ENCODE results near the gene ECT2. TPM values are rescaled to one million over a fixed set of nuclear protein-coding genes. Genes with fewer than 3 reads are reported as not detected.

ECT2 gene
- total RNA-seq, 2 donors from 2014 or later: 90.3 to 141 TPM

DNA sequence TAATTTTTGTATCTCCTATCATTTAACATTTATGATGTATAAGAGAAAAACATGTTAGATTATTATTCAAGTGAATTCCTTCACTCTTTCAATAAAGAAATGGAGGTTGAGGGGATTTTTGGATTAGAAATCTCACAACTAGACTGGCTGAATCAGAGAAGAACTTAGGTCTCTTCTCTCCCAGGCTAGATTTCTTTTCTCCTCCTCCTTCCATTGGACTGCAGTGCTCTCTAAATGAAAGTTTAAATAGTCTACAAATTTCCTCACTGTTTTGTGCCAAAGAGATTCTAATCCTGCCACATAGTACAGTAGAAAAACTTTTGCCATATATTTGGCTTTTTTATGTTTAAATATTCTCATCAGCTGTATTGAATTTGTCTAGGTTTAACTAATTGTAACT is 65.8 kb downstream of the ECT2 start:
- no peaks in the 10 kb centered on the region for H3K4me1 ChIP-seq (ENCODE audit: control insufficient read depth, insufficient read depth, low read length)
- H3K36me3 Mint-ChIP-seq (ENCODE audit: low read depth): peaks cover 26% of the 10 kb centered on the region
- no peak overlapping the region for H3K27ac Mint-ChIP-seq
- H3K36me3 ChIP-seq (ENCODE audit: control insufficient read depth, insufficient read depth, low read length): peaks cover 60% of the 10 kb centered on the region
- no peaks in the 10 kb centered on the region for H3K9me3 Mint-ChIP-seq
- no peaks in the 10 kb centered on the region for H3K27me3 Mint-ChIP-seq (ENCODE audit: insufficient read depth)
- H3K27me3 ChIP-seq (ENCODE audit: control insufficient read depth, insufficient read depth, low read length, poor library complexity, severe bottlenecking): no peaks in the 10 kb centered on the region
- no peak overlapping the region for H3K9ac ChIP-seq (ENCODE audit: extremely low read depth, low read length, poor library complexity, severe bottlenecking)
- H3K9me3 ChIP-seq (ENCODE audit: control insufficient read depth, low read length): peaks cover 8% of the 10 kb centered on the region
- no peak for DNase-seq
- no peak overlapping the region for H3K4me3 Mint-ChIP-seq
- no peak overlapping the region for H3K27ac ChIP-seq (ENCODE audit: low read depth, low read length)
- TF ChIP-seq, protein P1, sequence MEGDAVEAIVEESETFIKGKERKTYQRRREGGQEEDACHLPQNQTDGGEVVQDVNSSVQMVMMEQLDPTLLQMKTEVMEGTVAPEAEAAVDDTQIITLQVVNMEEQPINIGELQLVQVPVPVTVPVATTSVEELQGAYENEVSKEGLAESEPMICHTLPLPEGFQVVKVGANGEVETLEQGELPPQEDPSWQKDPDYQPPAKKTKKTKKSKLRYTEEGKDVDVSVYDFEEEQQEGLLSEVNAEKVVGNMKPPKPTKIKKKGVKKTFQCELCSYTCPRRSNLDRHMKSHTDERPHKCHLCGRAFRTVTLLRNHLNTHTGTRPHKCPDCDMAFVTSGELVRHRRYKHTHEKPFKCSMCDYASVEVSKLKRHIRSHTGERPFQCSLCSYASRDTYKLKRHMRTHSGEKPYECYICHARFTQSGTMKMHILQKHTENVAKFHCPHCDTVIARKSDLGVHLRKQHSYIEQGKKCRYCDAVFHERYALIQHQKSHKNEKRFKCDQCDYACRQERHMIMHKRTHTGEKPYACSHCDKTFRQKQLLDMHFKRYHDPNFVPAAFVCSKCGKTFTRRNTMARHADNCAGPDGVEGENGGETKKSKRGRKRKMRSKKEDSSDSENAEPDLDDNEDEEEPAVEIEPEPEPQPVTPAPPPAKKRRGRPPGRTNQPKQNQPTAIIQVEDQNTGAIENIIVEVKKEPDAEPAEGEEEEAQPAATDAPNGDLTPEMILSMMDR (conservative IDR thresholded peaks at IDR 0.05): no peak
- no peak overlapping the region for H3K4me3 ChIP-seq (ENCODE audit: low read length)
- peaks cover 11% of the 10 kb centered on the region for H3K4me1 Mint-ChIP-seq

DNA sequence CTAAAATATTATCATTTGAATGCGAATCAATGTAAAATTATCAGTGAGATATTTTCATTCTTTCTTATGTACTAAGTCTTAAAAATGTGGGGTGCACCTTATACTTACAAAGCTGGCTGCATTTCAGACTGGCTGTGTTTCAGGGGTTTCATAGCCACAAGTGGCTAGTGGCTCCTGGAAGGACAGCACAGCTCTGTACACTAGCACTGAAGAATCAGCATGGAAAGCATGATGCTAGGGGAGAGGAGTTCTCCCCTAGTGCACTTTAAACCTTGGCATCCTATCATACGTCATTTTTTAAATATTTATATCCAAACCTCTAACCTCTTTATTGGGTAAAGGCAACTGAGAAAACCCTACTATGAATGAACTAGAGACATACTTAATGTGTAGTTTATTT is 66.4 kb downstream of the ECT2 start:
- Mint-ChIP-seq H3K9me3 (no peaks in the 10 kb centered on the region), H3K4me1 (peaks cover 11% of the 10 kb centered on the region), H3K27me3 (ENCODE audit: insufficient read depth) (no peaks in the 10 kb centered on the region), H3K4me3 (no peak overlapping the region), H3K36me3 (ENCODE audit: low read depth) (peaks cover 32% of the 10 kb centered on the region), H3K27ac (no peak overlapping the region)
- Histone ChIP-seq H3K36me3 (ENCODE audit: control insufficient read depth, insufficient read depth, low read length) (peaks cover 62% of the 10 kb centered on the region), H3K4me1 (ENCODE audit: control insufficient read depth, insufficient read depth, low read length) (no peaks in the 10 kb centered on the region), H3K4me3 (ENCODE audit: low read length) (no peak overlapping the region), H3K27ac (ENCODE audit: low read depth, low read length) (no peak overlapping the region), H3K9ac (ENCODE audit: extremely low read depth, low read length, poor library complexity, severe bottlenecking) (no peak overlapping the region), H3K9me3 (ENCODE audit: control insufficient read depth, low read length) (peaks cover 15% of the 10 kb centered on the region), H3K27me3 (ENCODE audit: control insufficient read depth, insufficient read depth, low read length, poor library complexity, severe bottlenecking) (no peaks in the 10 kb centered on the region)
- no CpG with 5 or more reads among the region's 2 CpGs for WGBS, 2 experiments (ENCODE audit: insufficient coverage in 1 of 2, insufficient read length in 1 of 2)
- no peak for DNase-seq
- TF ChIP-seq, protein P1 (conservative IDR thresholded peaks at IDR 0.05): no peak

DNA sequence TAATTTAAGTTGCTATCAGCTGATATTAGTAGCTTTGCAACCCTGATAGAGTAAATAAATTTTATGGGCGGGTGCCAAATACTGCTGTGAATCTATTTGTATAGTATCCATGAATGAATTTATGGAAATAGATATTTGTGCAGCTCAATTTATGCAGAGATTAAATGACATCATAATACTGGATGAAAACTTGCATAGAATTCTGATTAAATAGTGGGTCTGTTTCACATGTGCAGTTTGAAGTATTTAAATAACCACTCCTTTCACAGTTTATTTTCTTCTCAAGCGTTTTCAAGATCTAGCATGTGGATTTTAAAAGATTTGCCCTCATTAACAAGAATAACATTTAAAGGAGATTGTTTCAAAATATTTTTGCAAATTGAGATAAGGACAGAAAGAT is 70.0 kb downstream of the ECT2 start:
- Histone ChIP-seq H3K27ac (ENCODE audit: low read depth, low read length) (no peak overlapping the region), H3K27me3 (ENCODE audit: control insufficient read depth, insufficient read depth, low read length, poor library complexity, severe bottlenecking) (no peaks in the 10 kb centered on the region), H3K4me1 (ENCODE audit: control insufficient read depth, insufficient read depth, low read length) (no peaks in the 10 kb centered on the region), H3K9ac (ENCODE audit: extremely low read depth, low read length, poor library complexity, severe bottlenecking) (no peak overlapping the region), H3K36me3 (ENCODE audit: control insufficient read depth, insufficient read depth, low read length) (peaks cover 56% of the 10 kb centered on the region), H3K9me3 (ENCODE audit: control insufficient read depth, low read length) (peaks cover 18% of the 10 kb centered on the region), H3K4me3 (ENCODE audit: low read length) (no peak overlapping the region)
- TF ChIP-seq, protein P1 (conservative IDR thresholded peaks at IDR 0.05): no peak
- no peak overlapping the region for H3K4me3 Mint-ChIP-seq
- no peak overlapping the region for H3K27ac Mint-ChIP-seq
- no peak for DNase-seq
- peaks cover under 1% of the 10 kb centered on the region for H3K9me3 Mint-ChIP-seq
- H3K36me3 Mint-ChIP-seq (ENCODE audit: low read depth): peaks cover 36% of the 10 kb centered on the region
- H3K4me1 Mint-ChIP-seq: peaks cover 26% of the 10 kb centered on the region
- H3K27me3 Mint-ChIP-seq (ENCODE audit: insufficient read depth): no peaks in the 10 kb centered on the region
- WGBS, 2 experiments (ENCODE audit: insufficient coverage in 1 of 2, insufficient read length in 1 of 2): 0 to 50% methylated on average over 1 to 2 of the region's 2 CpGs

Measured in endodermal cell (in vitro differentiated cells).